Urothelium cell line (cell line): ENCODE results near the gene TOR1B.
A peak's percentile ranks its signal among the peaks of the same experiment; 100 is the strongest.

Source experiments
- DNase-seq: peaks from one replicate; pipeline ENCODE4 v3.0.0; 2011; ENCODE audit warnings: low spot score, mixed read lengths
- FAIRE-seq: peaks from 2 replicates; lab custom pipeline; 2011; peaks lifted over from hg19 to GRCh38; lab: Jason Lieb, UNC

The TOR1B gene

GRCh38 chr9:129812385-129812784 lies 9.4 kb downstream of the TOR1B start:
- DNase-seq (no peak), FAIRE-seq (no peak)

GRCh38 chr9:129813661-129814060 lies 10.7 kb downstream of the TOR1B start:
- DNase-seq (no peak), FAIRE-seq (no peak)

GRCh38 chr9:129814432-129815223 lies 11.6 kb downstream of the TOR1B start:
- FAIRE-seq (no peak), DNase-seq (no peak)

GRCh38 chr9:129815278-129815677 lies 12.3 kb downstream of the TOR1B start:
- DNase-seq, result no peak
- FAIRE-seq, result no peak

GRCh38 chr9:129816501-129817435 lies 13.8 kb downstream of the TOR1B start:
- no peak for DNase-seq
- FAIRE-seq, result no peak

GRCh38 chr9:129822898-129823541 lies 20.0 kb downstream of the TOR1B start:
- DNase-seq, result peak; percentile 17
- FAIRE-seq, result no peak

- FAIRE-seq (no peak), DNase-seq (peak; percentile 23)
Observed at GRCh38 chr9:129823542-129823934, 20.6 kb downstream of the TOR1B start.

- no peak for FAIRE-seq
- DNase-seq, result peak; percentile 93
Observed at GRCh38 chr9:129823935-129824601, 21.1 kb downstream of the TOR1B start, which contains the start of gene TOR1A. TSS of gene TOR1A (minus strand) at chr9:129824136. CDS start at chr9:129824085, 51 bp downstream.

GRCh38 chr9:129826344-129826743 lies 23.4 kb downstream of the TOR1B start:
- DNase-seq, result no peak
- no peak for FAIRE-seq

GRCh38 chr9:129826759-129827158 lies 23.8 kb downstream of the TOR1B start:
- FAIRE-seq (no peak), DNase-seq (no peak)

- DNase-seq (no peak), FAIRE-seq (no peak)
Observed at GRCh38 chr9:129828051-129828450, 25.1 kb downstream of the TOR1B start.

GRCh38 chr9:129828969-129829368 lies 26.0 kb downstream of the TOR1B start:
- no peak for DNase-seq
- FAIRE-seq, result no peak

- DNase-seq, result no peak
Observed at GRCh38 chr9:129832982-129833381, 30.0 kb downstream of the TOR1B start.

GRCh38 chr9:129834489-129835127 lies 31.6 kb downstream of the TOR1B start:
- FAIRE-seq (no peak), DNase-seq (peak; percentile 16)

More at GRCh38 chr9:129832982-129833381, 30.0 kb downstream of the TOR1B start:
- FAIRE-seq, result no peak

- FAIRE-seq (peak; percentile 58), DNase-seq (peak; percentile 99)
Observed at GRCh38 chr9:129835128-129835859, 32.3 kb downstream of the TOR1B start, which contains the start of the genes C9orf78 and USP20. TSS of gene C9orf78 (minus strand) at chr9:129835275. CDS start at chr9:129835221, 54 bp downstream. TSS of gene USP20 (plus strand) at chr9:129835458. CDS start at chr9:129852556, 17,098 bp downstream.

- no peak for FAIRE-seq
- DNase-seq, result no peak
Observed at GRCh38 chr9:129835860-129836223, 32.9 kb downstream of the TOR1B start.

GRCh38 chr9:129836311-129837007 lies 33.5 kb downstream of the TOR1B start:
- no peak for DNase-seq
- FAIRE-seq, result no peak

- FAIRE-seq (no peak), DNase-seq (no peak)
Observed at GRCh38 chr9:129838707-129839259, 35.8 kb downstream of the TOR1B start.
